Neuron (in vitro differentiated cells): ENCODE results near the gene RAC3.

ENCODE experiments used
- H2AFZ ChIP-seq: one replicate; pipeline ENCODE4 v1.6.1; 2013; ENCODE audit warnings: low read depth, mild to moderate bottlenecking, inconsistent platforms, low read length, moderate library complexity
- H3K27me3 ChIP-seq: one replicate; pipeline ENCODE4 v1.6.1; 2013; ENCODE audit warnings: low read length; ENCODE audit not compliant: insufficient read depth
- H3K36me3 ChIP-seq: one replicate; pipeline ENCODE4 v1.6.1; 2013; ENCODE audit warnings: low read length; ENCODE audit not compliant: insufficient read depth
- H3K4me1 ChIP-seq: one replicate; pipeline ENCODE4 v1.6.1; 2013; ENCODE audit warnings: low read length; ENCODE audit not compliant: insufficient read depth
- H3K4me3 ChIP-seq: 2 replicates; pipeline ENCODE4 v1.5.1; 2013; ENCODE audit warnings: mild to moderate bottlenecking, low read length, moderate library complexity
- H3K9me3 ChIP-seq: one replicate; pipeline ENCODE4 v1.6.1; 2013; ENCODE audit warnings: low read length

The RAC3 gene

DNA sequence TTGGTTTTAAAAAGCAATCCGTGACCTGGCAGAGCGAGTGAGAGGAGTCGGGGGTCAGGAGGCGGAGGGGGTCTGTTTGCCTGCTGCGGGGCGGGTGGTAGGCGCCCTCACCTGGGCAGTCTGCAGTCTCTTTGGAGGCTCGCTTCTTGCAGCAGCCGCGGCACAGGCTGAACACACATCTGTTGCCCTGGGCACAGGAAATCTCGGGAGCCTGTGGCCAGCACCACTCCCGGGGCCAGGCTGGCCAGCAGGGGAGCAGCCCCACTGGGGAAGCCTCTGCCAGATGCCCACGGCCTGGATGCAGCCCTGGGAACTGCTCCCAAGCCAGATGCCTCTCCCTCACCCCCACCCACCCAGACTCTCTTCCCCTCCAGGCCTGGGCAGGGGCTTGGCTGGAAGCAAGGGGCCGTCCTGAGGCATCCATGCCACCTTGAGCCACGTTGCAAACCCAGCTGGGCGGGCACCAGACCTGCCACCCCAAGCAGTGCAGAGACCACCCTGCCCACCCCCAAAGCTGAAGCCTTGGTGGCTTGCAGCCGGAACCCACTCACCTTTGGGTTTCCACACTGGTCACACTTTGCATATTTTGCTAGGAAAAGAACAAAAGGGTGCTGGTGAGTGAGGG lies 26.9 kb downstream of the RAC3 start:
- no peaks in the 10 kb centered on the region for H3K4me1 ChIP-seq
- H2AFZ ChIP-seq = no peak overlapping the region
- H3K9me3 ChIP-seq = no peaks in the 10 kb centered on the region
- no peak overlapping the region for H3K4me3 ChIP-seq
- peaks cover 87% of the 10 kb centered on the region for H3K36me3 ChIP-seq
- H3K27me3 ChIP-seq = no peaks in the 10 kb centered on the region

DNA sequence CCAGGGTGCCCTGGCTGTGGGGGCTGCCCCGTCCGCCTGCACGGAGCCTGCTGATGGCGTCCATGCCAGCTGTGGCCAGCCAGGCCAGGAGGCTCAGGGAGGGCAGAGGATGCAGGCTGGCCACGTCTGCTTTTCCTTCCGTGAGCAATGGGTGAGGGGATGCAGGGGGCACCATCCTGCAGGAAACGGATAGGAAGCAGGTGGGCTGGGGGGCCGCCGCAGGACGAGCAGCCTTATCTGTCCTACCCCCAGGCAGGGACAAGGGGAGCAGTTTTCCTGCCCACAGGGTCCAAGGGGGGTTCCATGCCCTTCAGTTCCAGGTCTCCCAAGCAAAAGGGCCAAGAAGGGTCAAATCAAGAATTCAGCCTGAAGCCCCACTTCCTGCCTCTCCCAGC lies 27.4 kb downstream of the RAC3 start:
- H2AFZ ChIP-seq = no peak overlapping the region
- no peaks in the 10 kb centered on the region for H3K9me3 ChIP-seq
- H3K4me3 ChIP-seq = no peak overlapping the region
- no peaks in the 10 kb centered on the region for H3K27me3 ChIP-seq
- no peaks in the 10 kb centered on the region for H3K4me1 ChIP-seq
- peaks cover 83% of the 10 kb centered on the region for H3K36me3 ChIP-seq

DNA sequence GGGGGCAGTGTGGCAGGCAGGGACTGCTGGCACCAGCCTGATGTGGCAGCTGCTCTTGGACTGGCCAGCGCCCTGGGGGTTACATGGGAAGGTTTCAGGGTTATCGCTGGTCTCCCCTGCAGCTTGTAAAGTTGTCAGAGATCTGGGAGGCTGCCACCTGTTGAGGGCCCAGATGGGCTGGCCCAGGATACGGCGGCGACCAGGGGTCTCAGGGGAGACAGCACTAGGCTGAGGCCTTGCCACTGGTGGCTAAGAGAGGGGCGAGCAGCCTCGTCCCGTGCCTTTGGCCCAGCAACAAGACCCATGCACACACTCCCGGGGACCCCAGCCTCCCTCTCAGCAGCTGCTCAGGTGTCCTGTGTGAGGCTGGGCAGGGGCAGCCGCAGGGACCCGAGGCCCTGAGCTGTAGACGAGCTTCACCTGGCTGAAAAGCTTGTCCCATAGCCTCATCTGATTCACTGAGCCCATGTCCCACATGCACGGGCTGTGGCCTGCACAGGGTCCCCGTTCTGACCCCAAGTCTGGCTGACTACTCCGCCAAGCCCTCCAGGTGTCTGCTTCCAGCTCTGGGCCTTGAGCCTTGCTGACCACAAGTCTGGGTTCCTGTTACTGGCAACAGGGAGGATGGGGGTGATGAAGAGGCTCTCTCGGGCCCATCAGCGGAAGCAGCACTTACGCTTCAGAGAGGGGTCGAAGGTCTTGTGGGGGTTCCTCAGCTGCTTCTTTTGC lies 28.0 kb downstream of the RAC3 start:
- no peak overlapping the region for H3K4me3 ChIP-seq
- H3K4me1 ChIP-seq = no peaks in the 10 kb centered on the region
- H3K9me3 ChIP-seq = no peaks in the 10 kb centered on the region
- no peak overlapping the region for H2AFZ ChIP-seq
- H3K36me3 ChIP-seq = peaks cover 81% of the 10 kb centered on the region
- no peaks in the 10 kb centered on the region for H3K27me3 ChIP-seq

DNA sequence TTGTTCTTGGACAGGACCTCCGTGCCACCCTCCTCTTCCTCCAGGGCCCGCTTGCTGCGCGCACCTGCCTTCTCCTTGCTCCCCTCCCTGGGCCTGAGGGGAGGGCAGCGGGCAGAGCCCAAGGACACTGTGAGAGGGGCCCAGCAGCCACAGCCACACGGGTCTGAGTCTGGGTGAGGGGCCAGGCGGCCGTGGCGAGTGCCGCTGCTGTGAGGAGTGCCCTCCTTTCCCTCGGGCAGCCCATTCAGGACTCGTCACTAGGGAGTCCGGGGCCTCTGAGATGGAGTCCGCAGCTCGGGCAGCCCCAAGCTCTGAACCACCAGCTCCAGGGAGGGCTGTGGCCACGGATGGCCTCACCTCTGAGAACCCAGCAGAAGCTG lies 28.5 kb downstream of the RAC3 start:
- H3K9me3 ChIP-seq = no peaks in the 10 kb centered on the region
- H3K27me3 ChIP-seq = no peaks in the 10 kb centered on the region
- no peak overlapping the region for H3K4me3 ChIP-seq
- peaks cover 75% of the 10 kb centered on the region for H3K36me3 ChIP-seq
- no peak overlapping the region for H2AFZ ChIP-seq
- peaks cover 4% of the 10 kb centered on the region for H3K4me1 ChIP-seq

DNA sequence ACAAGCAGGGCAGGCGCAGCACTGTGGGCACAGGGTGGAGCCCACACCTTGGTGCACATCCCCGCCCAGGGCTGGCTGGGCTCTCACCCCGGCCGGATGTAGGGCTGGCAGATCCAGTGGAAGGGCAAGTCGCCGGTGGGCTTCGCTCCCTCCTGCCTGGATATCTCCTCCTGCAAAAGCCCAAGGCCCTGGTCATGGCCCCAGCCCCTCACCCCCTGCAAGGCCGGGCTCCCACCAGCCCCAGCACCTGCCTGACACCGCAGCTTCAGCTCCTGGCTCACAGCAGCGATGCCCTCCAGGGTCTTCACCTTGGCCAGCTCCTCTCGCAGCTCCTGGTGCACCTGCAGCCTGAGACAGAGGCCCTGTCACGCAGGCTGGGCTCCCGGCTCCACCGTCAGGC lies 29.1 kb downstream of the RAC3 start:
- H3K27me3 ChIP-seq = no peaks in the 10 kb centered on the region
- peaks cover 70% of the 10 kb centered on the region for H3K36me3 ChIP-seq

DNA sequence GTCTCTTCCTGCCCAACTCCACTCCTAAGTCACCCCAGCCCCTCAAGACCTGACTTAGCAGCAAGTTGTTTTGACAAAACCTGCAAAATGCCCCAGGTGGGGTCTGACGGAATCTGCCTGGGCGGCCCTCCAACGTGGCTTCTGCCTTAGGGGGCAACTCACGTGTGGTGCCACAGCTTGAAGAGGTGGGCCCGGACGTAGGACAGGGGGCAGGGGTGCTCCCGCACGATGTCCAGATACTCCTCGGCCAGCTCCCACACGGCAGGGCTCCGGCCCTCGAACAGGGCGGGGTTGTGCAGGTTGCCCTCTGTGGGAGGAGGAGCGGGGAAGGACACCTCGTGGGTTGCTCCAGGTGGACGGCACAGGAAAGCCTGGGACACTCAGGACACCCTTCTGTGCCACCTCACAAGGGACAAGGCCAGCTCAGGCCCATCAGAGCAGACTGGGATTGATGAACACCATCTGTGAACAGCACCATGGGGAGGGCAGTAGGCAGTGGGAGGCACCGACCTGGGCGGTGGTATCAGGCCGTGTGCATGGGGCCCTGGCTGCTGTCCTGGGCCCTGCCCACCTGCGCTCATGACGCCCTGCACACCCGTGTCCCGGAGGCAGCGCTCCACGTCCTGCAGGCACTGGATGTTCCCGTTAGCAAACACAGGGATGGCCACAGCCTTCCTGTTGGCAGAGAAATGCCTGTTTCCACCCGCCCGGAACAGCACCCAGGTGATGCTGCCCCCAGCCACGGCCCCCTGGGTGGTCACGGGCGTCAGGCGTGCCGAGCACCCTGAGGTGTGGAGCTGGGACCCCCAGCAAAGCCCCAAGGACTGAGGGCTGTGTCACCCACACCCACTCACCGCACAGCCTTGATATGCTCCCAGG lies 29.8 kb downstream of the RAC3 start:
- Histone ChIP-seq H3K4me3 (no peak overlapping the region), H3K9me3 (no peaks in the 10 kb centered on the region), H3K27me3 (no peaks in the 10 kb centered on the region), H3K36me3 (peaks cover 63% of the 10 kb centered on the region), H2AFZ (no peak overlapping the region), H3K4me1 (peaks cover 10% of the 10 kb centered on the region)

More for the DNA sequence above, 29.1 kb downstream of the RAC3 start:
- H3K4me3 ChIP-seq = no peak overlapping the region
- peaks cover 7% of the 10 kb centered on the region for H3K4me1 ChIP-seq
- no peaks in the 10 kb centered on the region for H3K9me3 ChIP-seq
- no peak overlapping the region for H2AFZ ChIP-seq

DNA sequence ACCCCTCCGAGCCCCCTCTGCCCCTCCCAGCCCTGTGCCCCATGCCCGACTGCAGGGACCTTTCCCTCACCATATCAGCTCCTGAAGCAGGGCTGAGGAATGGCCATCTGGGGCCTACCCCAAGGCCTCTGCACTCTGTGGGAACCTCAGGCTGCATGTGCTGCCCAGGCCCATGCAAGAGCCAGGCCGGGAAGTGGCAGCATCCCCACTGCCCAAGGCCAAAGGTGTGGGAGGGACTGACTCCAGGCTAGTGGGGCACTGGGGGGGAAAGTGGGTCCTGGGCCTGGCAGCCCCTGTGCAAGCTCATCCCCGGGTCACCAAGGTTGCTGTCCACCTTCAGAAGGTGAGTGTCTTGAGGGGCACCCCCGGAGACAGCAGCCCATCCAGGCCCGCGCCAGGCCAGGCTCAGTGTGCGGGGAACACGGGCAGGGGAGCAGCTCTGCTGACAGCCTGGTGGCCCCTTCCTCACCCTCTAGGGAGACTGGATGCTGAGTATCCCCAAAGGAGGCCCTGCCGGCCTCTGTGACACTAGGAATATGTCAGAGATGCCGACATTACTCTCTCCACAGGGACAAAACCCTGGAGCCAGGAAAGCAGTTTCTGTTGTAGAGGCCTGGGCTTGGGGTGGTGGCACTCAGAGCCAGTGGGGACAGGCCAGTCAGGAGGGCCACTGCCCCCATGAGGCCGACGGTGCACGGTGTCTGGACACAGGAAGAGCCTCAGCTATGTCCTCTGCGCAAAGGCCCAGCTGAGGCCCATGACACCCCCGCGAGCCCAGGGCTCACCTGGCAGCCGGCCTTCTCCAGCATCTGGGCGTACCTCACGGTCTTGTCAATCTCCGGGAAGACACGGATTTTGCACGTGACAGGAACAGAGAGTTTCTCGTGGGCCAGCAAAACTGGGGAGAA lies 30.9 kb downstream of the RAC3 start:
- no peaks in the 10 kb centered on the region for H3K27me3 ChIP-seq
- no peak overlapping the region for H2AFZ ChIP-seq
- H3K4me3 ChIP-seq = no peak overlapping the region
- peaks cover 10% of the 10 kb centered on the region for H3K4me1 ChIP-seq
- H3K9me3 ChIP-seq = no peaks in the 10 kb centered on the region
- H3K36me3 ChIP-seq = peaks cover 53% of the 10 kb centered on the region

DNA sequence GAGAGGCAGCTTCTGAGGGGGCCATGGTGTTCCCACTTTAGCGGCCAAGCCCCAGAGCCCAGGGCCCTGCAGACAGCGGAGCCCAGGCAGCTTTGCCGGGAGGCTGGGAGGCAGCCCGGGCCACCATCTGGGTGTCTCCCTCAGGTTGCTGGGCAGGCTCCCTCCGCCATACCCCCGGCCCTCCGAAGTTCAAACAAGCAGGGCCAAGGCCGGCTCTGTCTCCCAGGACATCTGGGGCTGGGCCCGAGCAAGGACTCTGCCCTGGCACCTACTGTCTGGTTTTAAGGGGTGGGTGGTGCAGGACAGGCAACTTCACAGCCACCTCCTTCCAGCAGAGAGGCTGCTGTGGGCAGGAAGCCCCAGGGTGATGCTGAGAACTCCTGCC lies 31.5 kb downstream of the RAC3 start:
- no peaks in the 10 kb centered on the region for H3K9me3 ChIP-seq
- H3K4me1 ChIP-seq = peaks cover 10% of the 10 kb centered on the region
- peaks cover 51% of the 10 kb centered on the region for H3K36me3 ChIP-seq
- no peak overlapping the region for H3K4me3 ChIP-seq
- H2AFZ ChIP-seq = no peak overlapping the region
- H3K27me3 ChIP-seq = no peaks in the 10 kb centered on the region

DNA sequence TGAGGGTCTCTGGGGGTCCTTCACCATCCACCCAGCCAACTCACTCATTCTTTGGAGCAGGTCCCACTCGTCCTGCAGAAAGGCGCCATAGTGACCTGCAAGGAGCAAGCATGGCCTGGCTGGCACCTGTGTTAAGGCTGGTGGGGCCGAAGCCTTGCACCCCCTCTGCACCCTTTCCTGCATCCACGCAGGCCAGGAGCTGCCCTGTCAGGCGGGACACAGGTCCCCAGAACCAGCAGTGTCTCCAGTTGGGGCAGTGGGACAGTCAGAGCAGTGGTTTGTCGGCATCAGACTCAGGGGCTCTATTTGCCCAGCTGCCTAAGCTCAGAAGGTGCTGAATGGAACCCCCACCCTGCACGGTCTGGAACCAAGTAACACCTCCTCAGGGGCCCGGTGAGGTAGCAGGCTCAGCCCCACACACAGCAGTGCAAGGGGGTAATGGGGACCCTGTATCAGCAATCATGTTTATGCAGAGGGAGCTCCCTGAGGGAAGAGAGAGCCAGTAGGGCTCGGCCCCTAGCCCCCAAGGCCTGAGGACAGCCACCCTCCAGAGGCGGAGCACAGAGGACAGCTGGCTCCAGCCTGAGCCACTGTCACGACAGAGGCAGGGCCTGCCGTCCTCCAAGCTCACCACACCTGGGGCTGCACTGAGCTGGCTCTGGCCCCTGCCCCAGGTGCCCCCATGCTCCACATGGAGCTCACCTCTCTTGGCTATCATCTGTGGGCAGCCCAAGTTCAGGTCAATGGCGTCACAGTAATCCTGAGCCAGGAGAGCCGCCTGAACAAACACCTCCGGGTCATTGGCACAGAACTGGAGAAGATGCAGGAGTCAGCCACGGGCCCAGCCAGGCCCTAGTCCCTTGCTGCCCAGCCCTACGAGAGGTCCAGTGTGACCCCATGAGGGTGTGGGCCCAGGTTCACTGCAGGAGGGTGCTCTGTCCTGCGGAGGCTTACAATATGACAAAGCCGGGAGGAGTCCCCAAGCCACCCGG lies 32.2 kb downstream of the RAC3 start:
- no peaks in the 10 kb centered on the region for H3K9me3 ChIP-seq
- H3K27me3 ChIP-seq = no peaks in the 10 kb centered on the region
- no peak overlapping the region for H2AFZ ChIP-seq
- peaks cover 47% of the 10 kb centered on the region for H3K36me3 ChIP-seq
- H3K4me1 ChIP-seq = peaks cover 10% of the 10 kb centered on the region
- peak overlapping the region; percentile 80 for H3K4me3 ChIP-seq

DNA sequence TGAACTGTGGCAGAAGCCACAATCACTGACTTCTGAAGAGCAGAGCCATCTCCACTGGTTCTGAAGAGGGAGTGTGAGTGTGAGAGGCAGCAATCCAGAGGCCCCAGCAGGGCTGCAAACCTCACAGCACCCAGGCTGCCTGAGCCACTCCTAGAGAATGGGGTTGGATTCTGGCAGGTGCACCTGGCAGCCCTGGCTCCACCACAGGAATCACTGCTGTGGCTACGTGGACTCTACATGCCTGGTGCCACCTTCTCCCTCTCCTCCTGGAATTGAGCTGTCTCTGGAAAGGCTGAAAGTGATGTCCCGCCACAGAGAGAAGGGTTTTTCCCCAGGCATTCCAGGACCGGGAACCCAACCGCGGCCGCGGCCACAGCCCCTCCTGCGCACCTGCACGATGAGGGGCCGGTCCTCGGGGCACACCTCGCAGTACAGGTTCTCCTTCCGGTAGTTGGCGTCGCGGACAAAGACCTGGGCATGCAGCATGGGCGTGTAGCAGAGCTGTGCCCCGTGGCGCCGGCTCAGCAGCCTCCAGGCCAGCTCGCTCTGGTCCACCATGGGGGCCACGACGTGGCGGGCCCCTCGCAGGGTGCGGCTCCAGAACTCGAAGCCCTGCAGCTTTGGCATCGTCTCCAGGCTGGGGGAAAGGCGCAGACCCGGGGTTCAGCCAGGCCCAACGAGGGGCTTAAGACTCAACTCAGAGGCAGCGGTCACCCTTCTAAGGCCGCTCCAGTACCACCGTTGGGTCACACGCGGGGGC lies 33.1 kb downstream of the RAC3 start:
- H3K27me3 ChIP-seq = no peaks in the 10 kb centered on the region
- H3K4me3 ChIP-seq = peak overlapping the region; percentile 80
- peaks cover 40% of the 10 kb centered on the region for H3K36me3 ChIP-seq
- no peaks in the 10 kb centered on the region for H3K9me3 ChIP-seq
- peaks cover 10% of the 10 kb centered on the region for H3K4me1 ChIP-seq
- no peak overlapping the region for H2AFZ ChIP-seq

DNA sequence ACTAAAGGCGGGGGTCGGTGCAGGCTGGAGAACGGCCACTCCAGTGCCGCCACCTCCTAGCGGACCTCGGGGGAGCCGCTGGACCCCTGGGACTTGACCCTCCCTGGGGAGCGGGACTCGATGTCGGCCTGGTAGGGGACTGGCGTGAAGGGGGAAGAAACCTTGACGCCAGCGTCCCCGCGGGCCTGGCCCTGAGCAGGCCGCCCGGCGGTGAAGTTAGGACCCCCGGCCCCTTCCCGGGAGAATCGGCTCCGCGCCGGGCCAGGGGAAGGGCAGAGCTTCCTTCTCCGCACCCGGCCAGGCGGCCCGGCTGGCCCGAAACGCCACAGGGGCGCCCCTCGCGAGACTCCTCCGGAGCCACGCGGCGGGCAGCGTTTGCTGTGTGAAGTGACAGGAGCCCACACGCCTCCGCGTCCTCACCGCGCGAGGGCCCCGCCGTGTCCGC lies 33.7 kb downstream of the RAC3 start:
- Histone ChIP-seq H3K4me3 (peak overlapping the region; percentile 80), H3K9me3 (no peaks in the 10 kb centered on the region), H3K36me3 (peaks cover 34% of the 10 kb centered on the region), H3K27me3 (no peaks in the 10 kb centered on the region), H2AFZ (no peak overlapping the region), H3K4me1 (peaks cover 10% of the 10 kb centered on the region)
